ENCODE results near the gene XCL1. TPM values are rescaled to one million over a fixed set of nuclear protein-coding genes. Genes with fewer than 3 reads are reported as not detected.

XCL1 gene
- total RNA-seq, 1 experiment from 2014 or later, result not detected

DNA sequence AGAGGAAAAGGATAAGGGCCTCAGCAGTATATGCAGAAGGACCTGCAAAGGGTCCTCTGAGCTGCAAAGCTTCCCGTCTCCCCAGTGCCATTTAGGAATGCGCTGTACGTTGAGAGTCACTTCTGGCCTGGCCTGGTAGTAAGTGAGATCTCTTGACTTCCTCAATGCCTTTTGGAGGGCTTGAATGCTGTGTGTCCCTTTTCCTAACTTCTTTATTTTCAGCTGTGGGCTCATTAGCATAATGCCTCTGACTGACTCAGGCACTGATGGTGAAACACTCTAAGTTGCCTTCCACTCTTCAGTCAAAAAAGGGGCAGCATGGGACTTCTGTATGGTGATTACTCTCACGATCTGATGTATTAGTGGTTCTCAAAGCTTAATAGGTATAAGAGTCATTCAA lies 49.9 kb downstream of the XCL1 start:
- H3K36me3 ChIP-seq (ENCODE audit: control insufficient read depth, insufficient read depth, low read length), result no peaks in the 10 kb centered on the region
- no peaks in the 10 kb centered on the region for H3K4me1 ChIP-seq (ENCODE audit: control insufficient read depth, insufficient read depth, low read length)
- intact Hi-C loops (cut with micrococcal nuclease; ENCODE audit: unreplicated experiment), result no loop called here
- H3K4me3 ChIP-seq (ENCODE audit: low read depth in 2 of 2, low read length in 2 of 2), result no peak overlapping the region
- no TSS peak for BruUV-seq (replicated peaks)
- in situ Hi-C loops (cut with HindIII; ENCODE audit: low pct_unique_long_range_greater_than_20kb, low sequenced_read_pairs), result no loop called here
- H3K27ac ChIP-seq (ENCODE audit: low read length), result no peak overlapping the region
- POLR2A ChIA-PET, result no interaction called here
- TF ChIP-seq POLR2AphosphoS5 (IDR thresholded peaks at IDR 0.05; ENCODE audit: low read depth, low read length) (no peak), SIN3A (IDR thresholded peaks at IDR 0.05; ENCODE audit: borderline replicate concordance, insufficient read depth, low read depth, low read length) (no peak), TCF7L2 (IDR thresholded peaks at IDR 0.05; ENCODE audit: low read depth, low read length) (no peak), CTCF (IDR thresholded peaks at IDR 0.05) (no peak)
- TF ChIP-seq, protein P1, sequence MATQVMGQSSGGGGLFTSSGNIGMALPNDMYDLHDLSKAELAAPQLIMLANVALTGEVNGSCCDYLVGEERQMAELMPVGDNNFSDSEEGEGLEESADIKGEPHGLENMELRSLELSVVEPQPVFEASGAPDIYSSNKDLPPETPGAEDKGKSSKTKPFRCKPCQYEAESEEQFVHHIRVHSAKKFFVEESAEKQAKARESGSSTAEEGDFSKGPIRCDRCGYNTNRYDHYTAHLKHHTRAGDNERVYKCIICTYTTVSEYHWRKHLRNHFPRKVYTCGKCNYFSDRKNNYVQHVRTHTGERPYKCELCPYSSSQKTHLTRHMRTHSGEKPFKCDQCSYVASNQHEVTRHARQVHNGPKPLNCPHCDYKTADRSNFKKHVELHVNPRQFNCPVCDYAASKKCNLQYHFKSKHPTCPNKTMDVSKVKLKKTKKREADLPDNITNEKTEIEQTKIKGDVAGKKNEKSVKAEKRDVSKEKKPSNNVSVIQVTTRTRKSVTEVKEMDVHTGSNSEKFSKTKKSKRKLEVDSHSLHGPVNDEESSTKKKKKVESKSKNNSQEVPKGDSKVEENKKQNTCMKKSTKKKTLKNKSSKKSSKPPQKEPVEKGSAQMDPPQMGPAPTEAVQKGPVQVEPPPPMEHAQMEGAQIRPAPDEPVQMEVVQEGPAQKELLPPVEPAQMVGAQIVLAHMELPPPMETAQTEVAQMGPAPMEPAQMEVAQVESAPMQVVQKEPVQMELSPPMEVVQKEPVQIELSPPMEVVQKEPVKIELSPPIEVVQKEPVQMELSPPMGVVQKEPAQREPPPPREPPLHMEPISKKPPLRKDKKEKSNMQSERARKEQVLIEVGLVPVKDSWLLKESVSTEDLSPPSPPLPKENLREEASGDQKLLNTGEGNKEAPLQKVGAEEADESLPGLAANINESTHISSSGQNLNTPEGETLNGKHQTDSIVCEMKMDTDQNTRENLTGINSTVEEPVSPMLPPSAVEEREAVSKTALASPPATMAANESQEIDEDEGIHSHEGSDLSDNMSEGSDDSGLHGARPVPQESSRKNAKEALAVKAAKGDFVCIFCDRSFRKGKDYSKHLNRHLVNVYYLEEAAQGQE (IDR thresholded peaks at IDR 0.05; ENCODE audit: insufficient read depth in 1 of 2, low read depth in 2 of 2, low read length in 1 of 2), result no peak
- no peaks in the 10 kb centered on the region for H3K9me3 ChIP-seq (ENCODE audit: control insufficient read depth, insufficient read depth, low read depth, low read length)
- no peaks in the 10 kb centered on the region for H3K27me3 ChIP-seq (ENCODE audit: control insufficient read depth, insufficient read depth, low read length)
- ATAC-seq (no peak), DNase-seq (ENCODE audit: low read depth, low spot score) (no peak)
- CTCF ChIA-PET, result interaction anchor here (0.8 kb wide), 1 partner anchor 722 kb away, joined by 3 read pairs; no protein-coding TSS in a partner anchor

DNA sequence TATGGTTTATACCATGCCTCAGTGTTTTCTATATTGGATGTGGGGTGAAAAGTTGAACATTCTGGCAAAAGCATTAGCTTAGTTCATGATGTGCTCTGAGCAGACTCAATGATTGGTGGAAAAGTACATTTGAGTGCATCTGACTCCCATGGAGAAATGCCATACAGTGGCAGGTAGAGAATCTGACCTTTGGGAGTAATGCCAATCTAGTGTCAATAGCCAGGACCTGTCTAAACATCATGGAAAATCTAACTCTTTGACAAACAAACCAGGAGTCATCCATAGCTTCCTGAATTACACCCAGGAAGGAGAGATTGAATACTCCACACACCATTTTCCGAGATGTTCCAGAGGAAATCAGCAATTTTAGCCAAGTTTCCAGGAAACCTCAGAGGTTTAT lies 51.0 kb downstream of the XCL1 start:
- H3K4me1 ChIP-seq (ENCODE audit: control insufficient read depth, insufficient read depth, low read length), result no peaks in the 10 kb centered on the region
- ChIA-PET CTCF (no interaction called here), POLR2A (no interaction called here)
- intact Hi-C loops (cut with micrococcal nuclease; ENCODE audit: unreplicated experiment) (no loop called here), in situ Hi-C loops (cut with HindIII; ENCODE audit: low pct_unique_long_range_greater_than_20kb, low sequenced_read_pairs) (no loop called here)
- H3K4me3 ChIP-seq (ENCODE audit: low read depth in 2 of 2, low read length in 2 of 2), result no peak overlapping the region
- H3K27me3 ChIP-seq (ENCODE audit: control insufficient read depth, insufficient read depth, low read length), result no peaks in the 10 kb centered on the region
- no TSS peak for BruUV-seq (replicated peaks)
- no peaks in the 10 kb centered on the region for H3K9me3 ChIP-seq (ENCODE audit: control insufficient read depth, insufficient read depth, low read depth, low read length)
- DNase-seq (ENCODE audit: low read depth, low spot score) (no peak), ATAC-seq (no peak)
- no peak overlapping the region for H3K27ac ChIP-seq (ENCODE audit: low read length)
- no peak for TF ChIP-seq TCF7L2 (IDR thresholded peaks at IDR 0.05; ENCODE audit: low read depth, low read length)
- TF ChIP-seq, protein P1 (IDR thresholded peaks at IDR 0.05; ENCODE audit: insufficient read depth in 1 of 2, low read depth in 2 of 2, low read length in 1 of 2), result no peak
- TF ChIP-seq CTCF (IDR thresholded peaks at IDR 0.05), result no peak
- no peak for TF ChIP-seq POLR2AphosphoS5 (IDR thresholded peaks at IDR 0.05; ENCODE audit: low read depth, low read length)
- H3K36me3 ChIP-seq (ENCODE audit: control insufficient read depth, insufficient read depth, low read length), result no peaks in the 10 kb centered on the region
